Kidney (tissue), 14 donors: ENCODE data around the gene EMP1. TPM values are rescaled to one million over a fixed set of nuclear protein-coding genes. Genes with fewer than 3 reads are reported as not detected.

Experiments
- DNase-seq, 5 donors: peaks; one replicate each; pipeline ENCODE4 v3.0.0-alpha.2; 2013 to 2020
- FAIRE-seq: peaks from 2 replicates; lab custom pipeline; 2012; peaks lifted over from hg19 to GRCh38; lab: Jason Lieb, UNC
- H3K27ac ChIP-seq, 2 donors: one replicate each; pipeline ENCODE4 v1.7.0; 2013; ENCODE audit warnings: low read depth in 2 of 2, low read length in 2 of 2, inconsistent platforms in 1 of 2
- H3K27me3 ChIP-seq: one replicate; pipeline ENCODE4 v1.7.1; 2013; ENCODE audit warnings: low read length, inconsistent platforms; ENCODE audit not compliant: control insufficient read depth, insufficient read depth
- H3K36me3 ChIP-seq, 3 donors: one replicate each; pipeline versions ENCODE4 v1.7.0 to v1.7.1; 2013; ENCODE audit warnings: low read length in 3 of 3, control low read depth in 1 of 3, inconsistent platforms in 1 of 3; ENCODE audit not compliant: insufficient read depth in 3 of 3, control insufficient read depth in 2 of 3
- H3K4me1 ChIP-seq, 3 donors: one replicate each; pipeline versions ENCODE4 v1.7.0 to v1.7.1; 2013; ENCODE audit warnings: low read length in 3 of 3, inconsistent platforms in 1 of 3, low read depth in 1 of 3; ENCODE audit not compliant: control insufficient read depth in 2 of 3, insufficient read depth in 2 of 3
- H3K4me3 ChIP-seq, 3 donors: one replicate each; pipeline versions ENCODE4 v1.7.0 to v1.8.1; 2013; ENCODE audit warnings: low read length in 3 of 3, control low read depth in 1 of 3, inconsistent platforms in 1 of 3
- H3K9ac ChIP-seq, 3 donors: one replicate each; pipeline versions ENCODE4 v1.7.0 to v1.7.1; 2013; ENCODE audit warnings: low read length in 3 of 3, control low read depth in 1 of 3, inconsistent platforms in 1 of 3
- H3K9me3 ChIP-seq, 3 donors: one replicate each; pipeline versions ENCODE4 v1.7.0 to v1.7.1; 2013; ENCODE audit warnings: low read length in 3 of 3, control low read depth in 1 of 3, inconsistent platforms in 1 of 3; ENCODE audit not compliant: control insufficient read depth in 2 of 3, insufficient read depth in 1 of 3
- CTCF ChIP-seq: IDR thresholded peaks from 3 replicates; pipeline ENCODE4 v1.5.1; 2012; ENCODE audit warnings: mild to moderate bottlenecking, moderate library complexity, borderline replicate concordance; ENCODE audit not compliant: insufficient read depth; ENCODE audit errors: extremely low read depth
- intact Hi-C: fragments of 100-400 bp; cut with DNase I; formaldehyde crosslinking; loops from one replicate; pipeline ENCODE4 v1.11.1; 2022
- polyA plus RNA-seq: library from polyadenylated mRNA; stranded (reverse); fragments of 350-450 nt; fragmentation: Illumina TruSeq; extraction: RNeasy Lipid Tissue Mini Kit (QIAGEN cat#74804); gene quantifications from one replicate; pipeline ENCODE4 v1.2.3, GENCODE V29; 2014; ENCODE audit warnings: low read depth, low replicate concordance; ENCODE audit not compliant: insufficient read depth
- total RNA-seq: library from RNA; stranded (reverse); fragmentation: NEBNext Ultra II Directional; extraction: Animal tissue kit (Norgen Biotek cat#: 25700); gene quantifications from one replicate; pipeline ENCODE4 v1.2.1, GENCODE V29; 2021
- donor health status: control.
- donor health status: control.
- donor health status: control.
- donor health status: control.
- donor health status: control.
- donor health status: DM: yes; HTN: yes; CAD: no.
- donor health status: Normal renal cell carcinoma (clear cell type).

Gene EMP1
- total and polyA plus RNA-seq, 2 donors from 2014 or later, result 45.1 to 431 TPM

GRCh38 chr12:13176256-13176655, 20.3 kb upstream of the EMP1 start:
- DNase-seq (no peak), FAIRE-seq (no peak)
- intact Hi-C loops, result no loop called here

GRCh38 chr12:13177373-13177772, 19.2 kb upstream of the EMP1 start:
- Histone ChIP-seq H3K27ac (no peak overlapping the region), H3K4me1 (peaks cover 0 to 12% (median 5%) of the 10 kb centered on the region in 3 donors), H3K9ac (no peak overlapping the region), H3K4me3 (no peak overlapping the region), H3K36me3 (no peaks in the 10 kb centered on the region), H3K27me3 (no peaks in the 10 kb centered on the region), H3K9me3 (no peaks in the 10 kb centered on the region)
- no peak for TF ChIP-seq CTCF
- FAIRE-seq (no peak), DNase-seq (no peak)
- intact Hi-C loops, result no loop called here

More at GRCh38 chr12:13176256-13176655, 20.3 kb upstream of the EMP1 start:
- no peak overlapping the region for H3K9ac ChIP-seq
- no peaks in the 10 kb centered on the region for H3K27me3 ChIP-seq
- H3K27ac ChIP-seq, result no peak overlapping the region
- H3K4me1 ChIP-seq, result peaks cover 0 to 13% (median 7%) of the 10 kb centered on the region in 3 donors
- H3K36me3 ChIP-seq, result no peaks in the 10 kb centered on the region
- no peak overlapping the region for H3K4me3 ChIP-seq
- no peak for TF ChIP-seq CTCF
- no peaks in the 10 kb centered on the region for H3K9me3 ChIP-seq

- H3K27ac ChIP-seq, result no peak overlapping the region
- DNase-seq (no peak), FAIRE-seq (no peak)
- peaks cover 0 to 7% (median 5%) of the 10 kb centered on the region in 3 donors for H3K4me1 ChIP-seq
- no peaks in the 10 kb centered on the region for H3K9me3 ChIP-seq
- no peaks in the 10 kb centered on the region for H3K36me3 ChIP-seq
- intact Hi-C loops, result no loop called here
- no peak overlapping the region for H3K4me3 ChIP-seq
- no peak overlapping the region for H3K9ac ChIP-seq
- H3K27me3 ChIP-seq, result no peaks in the 10 kb centered on the region
- TF ChIP-seq CTCF, result no peak
Observed at GRCh38 chr12:13177906-13178305, 18.6 kb upstream of the EMP1 start.
